GM19239 (cell line): Measurements from ENCODE around the gene CADM3.

Experiments used
- DNase-seq: peaks from one replicate; pipeline ENCODE4 v3.0.0; 2011; ENCODE audit warnings: low spot score; ENCODE audit not compliant: insufficient read length
- FAIRE-seq: peaks from 2 replicates; lab custom pipeline; 2011; peaks lifted over from hg19 to GRCh38; lab: Jason Lieb, UNC

The CADM3 gene

DNA sequence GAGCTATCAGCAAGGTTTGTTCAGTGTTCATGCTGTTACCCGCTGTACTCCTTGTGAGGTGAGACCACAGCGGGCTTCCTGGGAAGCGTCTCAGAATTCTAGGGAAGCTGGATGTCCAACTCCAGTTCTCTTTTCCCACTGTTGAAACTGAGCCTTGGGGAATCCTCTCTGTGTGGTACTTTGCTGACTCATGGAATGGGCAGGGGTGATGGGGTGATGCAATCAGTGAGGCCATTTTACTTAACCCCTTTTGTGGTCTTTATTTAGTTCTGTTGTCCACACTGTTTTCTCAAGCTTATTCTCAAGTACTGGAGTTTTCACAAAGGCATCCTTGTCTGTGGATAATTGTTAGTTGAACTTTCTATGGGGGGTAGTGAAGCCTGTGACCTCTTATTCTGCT is 75.9 kb downstream of the CADM3 start:
- DNase-seq (no peak), FAIRE-seq (no peak)

DNA sequence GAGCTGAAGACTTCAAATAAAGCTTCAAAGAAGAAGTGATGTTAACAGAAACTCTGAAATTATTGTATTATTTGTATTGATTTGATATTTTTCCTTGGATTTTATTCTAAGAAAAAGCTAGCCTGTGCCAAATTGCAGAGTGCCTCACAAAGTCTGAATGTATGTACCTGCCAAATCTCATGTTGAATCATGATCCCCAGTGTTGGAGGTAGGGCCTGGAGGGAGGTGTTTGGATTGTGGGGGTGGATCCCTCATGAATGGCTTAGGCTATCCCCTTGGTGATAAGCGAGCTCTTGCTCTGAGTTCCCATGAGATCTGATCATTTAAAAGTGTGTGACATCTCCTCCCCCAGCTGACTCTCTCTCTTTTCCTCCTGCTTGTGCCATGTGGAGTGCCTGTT is 76.9 kb downstream of the CADM3 start:
- FAIRE-seq, result no peak
- no peak for DNase-seq

DNA sequence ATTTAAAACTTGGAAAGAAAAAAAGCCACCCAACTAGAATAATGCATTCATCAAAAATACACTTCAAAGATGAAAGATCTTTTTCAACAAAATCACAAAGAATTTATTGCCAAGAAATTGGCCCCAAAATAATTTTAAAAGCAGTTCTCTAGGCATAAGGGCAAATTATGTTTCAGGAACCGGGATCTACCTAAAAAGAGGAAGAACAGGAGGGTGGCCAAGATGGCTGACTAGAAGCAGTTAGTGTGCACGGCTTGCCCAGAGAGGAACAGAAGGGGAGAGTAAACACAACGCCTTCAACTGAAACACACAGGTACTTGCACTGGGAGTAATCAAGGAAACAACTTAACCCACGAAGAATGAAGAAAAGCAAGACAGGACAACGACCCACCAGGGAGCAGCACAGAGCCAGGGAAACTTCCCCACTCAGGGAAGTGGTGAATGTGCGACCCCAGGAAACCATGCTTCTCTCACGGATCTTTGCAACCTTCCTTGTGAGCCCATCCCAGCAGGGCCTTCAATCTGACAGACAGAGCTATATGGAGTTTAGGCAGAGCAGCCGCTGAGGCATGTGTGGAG is 79.3 kb downstream of the CADM3 start:
- no peak for DNase-seq

More for the DNA sequence above, 79.3 kb downstream of the CADM3 start:
- no peak for FAIRE-seq
